RPMI7951 (cell line): ENCODE data around the gene FHAD1. TPM values are rescaled to one million over a fixed set of nuclear protein-coding genes. Genes with fewer than 3 reads are reported as not detected.

ENCODE experiments used
- DNase-seq: peaks from one replicate; pipeline ENCODE4 v3.0.0-alpha.2; 2012; ENCODE audit warnings: low read depth
- total RNA-seq: library from RNA; depleted of rRNA; stranded (reverse); fragments of >200 nt; shearing (Covaris generic); gene quantifications from 2 replicates; pipeline ENCODE4 v1.2.3, GENCODE V29; 2014

The FHAD1 gene
- total RNA-seq, 1 experiment from 2014 or later = 6.8 TPM

GRCh38 chr1:15218287-15219279 lies 28.4 kb upstream of the FHAD1 start:
- peak; percentile 87 for DNase-seq

DNA sequence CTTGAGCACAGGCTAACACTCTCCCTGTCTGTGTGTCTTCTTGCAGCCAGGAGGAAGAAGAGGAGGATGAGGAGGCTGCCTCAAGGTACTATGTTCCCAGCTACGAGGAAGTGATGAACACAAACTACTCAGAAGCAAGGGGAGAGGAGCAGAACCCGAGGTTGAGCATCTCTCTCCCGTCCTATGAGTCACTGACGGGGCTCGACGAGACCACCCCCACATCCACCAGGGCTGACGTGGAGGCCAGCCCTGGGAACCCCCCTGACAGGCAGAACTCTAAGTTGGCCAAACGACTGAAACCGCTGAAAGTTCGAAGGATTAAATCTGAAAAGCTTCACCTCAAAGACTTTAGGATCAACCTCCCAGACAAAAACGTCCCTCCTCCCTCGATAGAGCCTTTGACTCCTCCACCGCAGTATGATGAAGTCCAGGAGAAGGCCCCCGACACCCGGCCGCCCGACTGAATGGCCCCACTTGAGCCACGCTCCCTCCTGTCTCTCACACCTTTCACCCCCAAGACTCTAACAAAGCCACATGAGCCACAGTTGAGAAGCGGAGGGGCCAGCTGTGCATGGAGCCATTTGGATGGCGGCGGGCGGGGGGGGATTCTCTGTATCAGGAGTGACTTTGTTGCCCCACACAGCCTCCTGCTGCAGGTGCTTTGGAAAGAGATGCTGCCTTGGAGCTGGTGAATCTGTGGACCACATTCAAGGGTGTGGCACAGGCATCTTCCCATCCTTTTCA lies 27.6 kb upstream of the FHAD1 start:
- DNase-seq = no peak

DNA sequence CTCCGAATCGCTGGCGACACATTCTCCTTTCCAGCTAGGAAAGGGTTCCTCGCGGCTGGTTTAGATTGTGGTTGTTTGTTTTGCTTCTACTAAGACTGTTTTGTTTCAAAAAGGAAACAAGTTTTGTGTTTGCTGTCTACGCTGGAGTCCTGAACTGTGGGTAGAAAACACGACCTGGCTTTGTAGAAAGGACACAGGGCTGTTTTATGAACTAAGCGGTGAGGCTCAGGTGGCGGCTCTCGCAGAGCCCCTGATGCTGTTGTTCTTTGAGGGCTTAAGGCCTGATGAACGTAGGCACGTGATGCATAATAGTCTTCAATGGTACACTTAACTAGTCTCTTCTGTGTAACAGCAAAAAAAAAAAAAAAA lies 27.0 kb upstream of the FHAD1 start:
- DNase-seq = no peak

- no peak for DNase-seq
Observed at GRCh38 chr1:15220825-15221431, 26.1 kb upstream of the FHAD1 start.

- no peak for DNase-seq
Observed at GRCh38 chr1:15222653-15223303, 24.2 kb upstream of the FHAD1 start.

DNA sequence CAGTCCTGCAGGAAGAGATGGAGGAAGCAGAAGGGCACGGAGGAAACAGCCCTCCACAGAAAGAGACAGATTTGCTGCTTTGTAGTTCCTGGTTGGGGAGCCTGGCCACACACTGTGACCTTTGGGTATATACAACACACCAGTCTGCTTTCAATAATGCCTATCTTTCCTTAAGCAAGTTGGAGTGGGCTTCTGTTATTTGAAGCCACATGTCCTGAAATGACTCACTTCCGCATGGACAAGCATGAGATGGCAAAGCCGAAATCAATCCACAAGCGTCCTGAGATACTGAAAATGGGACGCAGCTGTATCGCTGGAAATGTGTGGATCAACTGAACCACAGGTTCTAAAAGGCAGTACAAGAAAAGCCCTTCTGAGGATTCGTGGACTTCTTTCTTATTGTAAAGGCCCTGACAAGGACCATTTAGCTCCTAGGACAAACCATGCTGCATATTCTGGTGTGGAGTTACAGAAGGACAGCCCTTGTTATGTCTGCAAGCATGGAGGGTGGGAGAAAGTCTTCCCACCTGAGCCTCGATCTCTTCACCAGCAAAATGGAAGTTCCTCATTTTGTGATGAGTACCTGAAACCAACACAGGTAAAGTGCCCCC lies 22.7 kb upstream of the FHAD1 start:
- peak; percentile 57 for DNase-seq

GRCh38 chr1:15224974-15225373 lies 22.0 kb upstream of the FHAD1 start:
- no peak for DNase-seq

GRCh38 chr1:15225461-15225860 lies 21.6 kb upstream of the FHAD1 start:
- no peak for DNase-seq

- DNase-seq = no peak
Observed at GRCh38 chr1:15226388-15227255, 20.4 kb upstream of the FHAD1 start.

- no peak for DNase-seq
Observed at GRCh38 chr1:15229707-15230131, 17.3 kb upstream of the FHAD1 start.

DNA sequence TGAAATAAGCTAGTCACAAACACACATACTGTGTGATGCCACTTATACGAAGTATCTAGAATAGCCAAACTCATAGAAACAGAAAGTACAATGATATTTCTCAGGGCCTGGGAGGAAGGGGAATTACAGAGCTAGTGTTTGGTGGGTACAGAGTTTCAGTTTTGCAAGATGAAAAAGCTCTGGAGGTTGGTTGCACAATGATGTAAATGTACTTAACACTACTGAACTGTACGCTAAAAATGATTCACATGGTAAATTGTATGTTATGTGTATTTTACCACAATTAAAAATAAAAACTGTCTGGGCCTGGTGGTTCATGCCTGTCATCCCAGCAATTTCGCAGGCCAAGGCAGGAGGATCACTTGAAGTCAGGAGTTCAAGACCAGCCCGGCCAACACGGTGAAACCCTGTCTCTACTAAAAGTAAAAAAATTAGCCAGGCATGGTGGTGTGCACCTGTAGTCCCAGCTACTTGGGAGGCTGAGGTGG lies 15.3 kb upstream of the FHAD1 start:
- no peak for DNase-seq

GRCh38 chr1:15233689-15234088 lies 13.3 kb upstream of the FHAD1 start:
- DNase-seq = no peak

GRCh38 chr1:15236321-15236721 lies 10.7 kb upstream of the FHAD1 start:
- peak; percentile 86 for DNase-seq

GRCh38 chr1:15236746-15237145 lies 10.3 kb upstream of the FHAD1 start:
- DNase-seq = peak; percentile 54

- DNase-seq = no peak
Observed at GRCh38 chr1:15238789-15239188, 8.2 kb upstream of the FHAD1 start.

GRCh38 chr1:15242766-15243165 lies 4.3 kb upstream of the FHAD1 start:
- no peak for DNase-seq

- DNase-seq = no peak
Observed at GRCh38 chr1:15243275-15244043, 3.6 kb upstream of the FHAD1 start.

- DNase-seq = no peak
Observed at GRCh38 chr1:15244813-15245212, 2.2 kb upstream of the FHAD1 start.

- DNase-seq = peak; percentile 18
Observed at GRCh38 chr1:15245593-15246360, 1.2 kb upstream of the FHAD1 start.
